ENCODE results near the gene HOXB3.

HOXB3 gene

GRCh38 chr17:48596735-48597527, 6.9 kb upstream of the HOXB3 start:
- no peaks in the 10 kb centered on the region for H3K4me1 ChIP-seq (ENCODE audit: insufficient read depth, low read length)
- no peak for DNase-seq
- no peak overlapping the region for H3K4me3 ChIP-seq (ENCODE audit: low read depth in 1 of 2, low read length in 2 of 2)
- H2AFZ ChIP-seq (ENCODE audit: low read depth, low read length): no peak overlapping the region
- no peak for TF ChIP-seq CTCF (IDR thresholded peaks at IDR 0.05; ENCODE audit: borderline replicate concordance, extremely low read depth, low read length, poor library complexity, severe bottlenecking)
- no peak for TF ChIP-seq EZH2 (IDR thresholded peaks at IDR 0.05; ENCODE audit: borderline replicate concordance, low read depth, low read length, severe bottlenecking)
- ATAC-seq (ENCODE audit: insufficient read depth, low read depth): no peak
- no peak overlapping the region for H3K4me2 ChIP-seq (ENCODE audit: insufficient read depth, low read length)
- H3K9me3 ChIP-seq (ENCODE audit: insufficient read depth, low read length, severe bottlenecking): no peaks in the 10 kb centered on the region
- no peaks in the 10 kb centered on the region for H3K36me3 ChIP-seq (ENCODE audit: insufficient read depth, low read length)
- H3K79me2 ChIP-seq (ENCODE audit: insufficient read depth, low read length): no peaks in the 10 kb centered on the region
- no peaks in the 10 kb centered on the region for H4K20me1 ChIP-seq (ENCODE audit: insufficient read depth, low read length)
- no peak overlapping the region for H3K27ac ChIP-seq (ENCODE audit: low read length)
- peaks cover 3% of the 10 kb centered on the region for H3K27me3 ChIP-seq (ENCODE audit: insufficient read depth, low read length, poor library complexity)
- no peak overlapping the region for H3K9ac ChIP-seq (ENCODE audit: low read depth, low read length)

- no peak for DNase-seq
- Histone ChIP-seq H3K4me1 (ENCODE audit: insufficient read depth, low read length) (no peaks in the 10 kb centered on the region), H3K4me3 (ENCODE audit: low read depth in 1 of 2, low read length in 2 of 2) (no peak overlapping the region), H3K79me2 (ENCODE audit: insufficient read depth, low read length) (no peaks in the 10 kb centered on the region), H3K9me3 (ENCODE audit: insufficient read depth, low read length, severe bottlenecking) (no peaks in the 10 kb centered on the region), H3K9ac (ENCODE audit: low read depth, low read length) (no peak overlapping the region), H3K4me2 (ENCODE audit: insufficient read depth, low read length) (no peak overlapping the region), H3K36me3 (ENCODE audit: insufficient read depth, low read length) (no peaks in the 10 kb centered on the region), H3K27ac (ENCODE audit: low read length) (no peak overlapping the region), H4K20me1 (ENCODE audit: insufficient read depth, low read length) (no peaks in the 10 kb centered on the region), H2AFZ (ENCODE audit: low read depth, low read length) (no peak overlapping the region), H3K27me3 (ENCODE audit: insufficient read depth, low read length, poor library complexity) (peaks cover 3% of the 10 kb centered on the region)
- no peak for ATAC-seq (ENCODE audit: insufficient read depth, low read depth)
- TF ChIP-seq EZH2 (IDR thresholded peaks at IDR 0.05; ENCODE audit: borderline replicate concordance, low read depth, low read length, severe bottlenecking) (no peak), CTCF (IDR thresholded peaks at IDR 0.05; ENCODE audit: borderline replicate concordance, extremely low read depth, low read length, poor library complexity, severe bottlenecking) (no peak)
Measured at GRCh38 chr17:48596000-48596734, 6.1 kb upstream of the HOXB3 start.

GRCh38 chr17:48595278-48595999, 5.4 kb upstream of the HOXB3 start:
- H3K27me3 ChIP-seq (ENCODE audit: insufficient read depth, low read length, poor library complexity): peaks cover 3% of the 10 kb centered on the region
- no peak overlapping the region for H3K27ac ChIP-seq (ENCODE audit: low read length)
- H3K4me1 ChIP-seq (ENCODE audit: insufficient read depth, low read length): no peaks in the 10 kb centered on the region
- H3K36me3 ChIP-seq (ENCODE audit: insufficient read depth, low read length): no peaks in the 10 kb centered on the region
- no peak overlapping the region for H3K4me3 ChIP-seq (ENCODE audit: low read depth in 1 of 2, low read length in 2 of 2)
- TF ChIP-seq CTCF (IDR thresholded peaks at IDR 0.05; ENCODE audit: borderline replicate concordance, extremely low read depth, low read length, poor library complexity, severe bottlenecking): no peak
- no peak for TF ChIP-seq EZH2 (IDR thresholded peaks at IDR 0.05; ENCODE audit: borderline replicate concordance, low read depth, low read length, severe bottlenecking)
- H3K9me3 ChIP-seq (ENCODE audit: insufficient read depth, low read length, severe bottlenecking): no peaks in the 10 kb centered on the region
- DNase-seq (no peak), ATAC-seq (ENCODE audit: insufficient read depth, low read depth) (no peak)
- no peaks in the 10 kb centered on the region for H3K79me2 ChIP-seq (ENCODE audit: insufficient read depth, low read length)
- H3K4me2 ChIP-seq (ENCODE audit: insufficient read depth, low read length): no peak overlapping the region
- H3K9ac ChIP-seq (ENCODE audit: low read depth, low read length): no peak overlapping the region
- H2AFZ ChIP-seq (ENCODE audit: low read depth, low read length): no peak overlapping the region
- H4K20me1 ChIP-seq (ENCODE audit: insufficient read depth, low read length): no peaks in the 10 kb centered on the region

All from DND-41 (cell line).